ENCODE data around the gene CMTM6. TPM values are rescaled to one million over a fixed set of nuclear protein-coding genes. Genes with fewer than 3 reads are reported as not detected.

CMTM6 gene
- total and polyA plus RNA-seq, 2 donors: 46.3 to 56.2 TPM

GRCh38 chr3:32506466-32506865, 3.8 kb upstream of the CMTM6 start:
- WGBS: 94% methylated on average over 4 of the region's 4 CpGs
- Histone ChIP-seq H3K27ac (ENCODE audit: low read depth in 1 of 2, low read length in 1 of 2) (no peak overlapping the region), H3K4me3 (ENCODE audit: low read length in 2 of 2) (no peak overlapping the region), H3K27me3 (ENCODE audit: control insufficient read depth in 2 of 2, insufficient read depth in 1 of 2, low read length in 1 of 2) (no peaks in the 10 kb centered on the region), H3K36me3 (ENCODE audit: control insufficient read depth in 2 of 2, insufficient read depth in 2 of 2, low read length in 1 of 2) (no peaks in the 10 kb centered on the region), H3K9me3 (ENCODE audit: control insufficient read depth in 2 of 2, insufficient read depth in 1 of 2, low read length in 1 of 2) (no peaks in the 10 kb centered on the region), H3K4me1 (ENCODE audit: control insufficient read depth in 2 of 2, insufficient read depth in 2 of 2, low read length in 2 of 2) (peaks cover 3% of the 10 kb centered on the region in 2 donors)
- DNase-seq (ENCODE audit: low read depth in 6 of 9, low spot score in 9 of 9): no peak

GRCh38 chr3:32502946-32503286, 264 bp upstream of the CMTM6 start:
- WGBS: 3% methylated on average over 6 of the region's 6 CpGs
- Histone ChIP-seq H3K9me3 (ENCODE audit: control insufficient read depth in 2 of 2, insufficient read depth in 1 of 2, low read length in 1 of 2) (no peaks in the 10 kb centered on the region), H3K27me3 (ENCODE audit: control insufficient read depth in 2 of 2, insufficient read depth in 1 of 2, low read length in 1 of 2) (no peaks in the 10 kb centered on the region), H3K4me3 (ENCODE audit: low read length in 2 of 2) (peak overlapping the region; percentile 94 to 97), H3K36me3 (ENCODE audit: control insufficient read depth in 2 of 2, insufficient read depth in 2 of 2, low read length in 1 of 2) (no peaks in the 10 kb centered on the region), H3K27ac (ENCODE audit: low read depth in 1 of 2, low read length in 1 of 2) (peak overlapping the region; percentile 67 to 68), H3K4me1 (ENCODE audit: control insufficient read depth in 2 of 2, insufficient read depth in 2 of 2, low read length in 2 of 2) (peaks cover 6 to 11% of the 10 kb centered on the region in 2 donors)
- peak in 3 of 9 donors; percentile 18 to 43 (median 29) for DNase-seq (ENCODE audit: low read depth in 6 of 9, low spot score in 9 of 9)

DNA sequence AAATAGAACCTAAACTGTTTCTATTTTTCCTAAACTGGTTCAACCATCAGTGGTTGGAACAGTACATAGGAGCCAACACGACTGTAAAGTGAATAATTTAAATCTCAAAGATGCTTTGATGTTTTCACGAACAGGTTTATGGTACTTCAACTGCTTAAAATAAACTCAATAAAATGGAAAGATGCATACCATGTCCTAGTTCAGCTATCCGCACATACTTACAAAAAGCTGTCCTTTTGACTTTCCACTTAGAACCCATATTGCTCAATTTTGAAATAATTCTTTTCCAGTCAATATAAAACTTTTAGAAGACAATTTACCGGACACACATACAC, 902 bp downstream of the CMTM6 start:
- Histone ChIP-seq H3K27me3 (ENCODE audit: control insufficient read depth in 2 of 2, insufficient read depth in 1 of 2, low read length in 1 of 2) (no peaks in the 10 kb centered on the region), H3K4me1 (ENCODE audit: control insufficient read depth in 2 of 2, insufficient read depth in 2 of 2, low read length in 2 of 2) (peaks cover 6 to 11% of the 10 kb centered on the region in 2 donors), H3K4me3 (ENCODE audit: low read length in 2 of 2) (peak overlapping the region; percentile 94 to 97), H3K9me3 (ENCODE audit: control insufficient read depth in 2 of 2, insufficient read depth in 1 of 2, low read length in 1 of 2) (no peaks in the 10 kb centered on the region), H3K36me3 (ENCODE audit: control insufficient read depth in 2 of 2, insufficient read depth in 2 of 2, low read length in 1 of 2) (no peaks in the 10 kb centered on the region), H3K27ac (ENCODE audit: low read depth in 1 of 2, low read length in 1 of 2) (peak overlapping the region; percentile 92 to 93)
- WGBS: 4% methylated on average over 4 of the region's 4 CpGs
- no peak for DNase-seq (ENCODE audit: low read depth in 6 of 9, low spot score in 9 of 9)

GRCh38 chr3:32500880-32501782, 1.5 kb downstream of the CMTM6 start:
- H3K27me3 ChIP-seq (ENCODE audit: control insufficient read depth in 2 of 2, insufficient read depth in 1 of 2, low read length in 1 of 2): no peaks in the 10 kb centered on the region
- peak overlapping the region; percentile 94 to 97 for H3K4me3 ChIP-seq (ENCODE audit: low read length in 2 of 2)
- H3K4me1 ChIP-seq (ENCODE audit: control insufficient read depth in 2 of 2, insufficient read depth in 2 of 2, low read length in 2 of 2): peaks cover 6 to 11% of the 10 kb centered on the region in 2 donors
- H3K9me3 ChIP-seq (ENCODE audit: control insufficient read depth in 2 of 2, insufficient read depth in 1 of 2, low read length in 1 of 2): no peaks in the 10 kb centered on the region
- 85% methylated on average over 25 of the region's 25 CpGs for WGBS
- DNase-seq (ENCODE audit: low read depth in 6 of 9, low spot score in 9 of 9): no peak
- H3K36me3 ChIP-seq (ENCODE audit: control insufficient read depth in 2 of 2, insufficient read depth in 2 of 2, low read length in 1 of 2): no peaks in the 10 kb centered on the region
- H3K27ac ChIP-seq (ENCODE audit: low read depth in 1 of 2, low read length in 1 of 2): peak overlapping the region in 1 of 2 donors; percentile 8

GRCh38 chr3:32500231-32500630, 2.4 kb downstream of the CMTM6 start:
- no peak for DNase-seq (ENCODE audit: low read depth in 6 of 9, low spot score in 9 of 9)
- H3K27ac ChIP-seq (ENCODE audit: low read depth in 1 of 2, low read length in 1 of 2): no peak overlapping the region
- WGBS: 86% methylated on average over 2 of the region's 2 CpGs
- H3K27me3 ChIP-seq (ENCODE audit: control insufficient read depth in 2 of 2, insufficient read depth in 1 of 2, low read length in 1 of 2): no peaks in the 10 kb centered on the region
- no peaks in the 10 kb centered on the region for H3K36me3 ChIP-seq (ENCODE audit: control insufficient read depth in 2 of 2, insufficient read depth in 2 of 2, low read length in 1 of 2)
- H3K4me1 ChIP-seq (ENCODE audit: control insufficient read depth in 2 of 2, insufficient read depth in 2 of 2, low read length in 2 of 2): peaks cover 6 to 11% of the 10 kb centered on the region in 2 donors
- H3K9me3 ChIP-seq (ENCODE audit: control insufficient read depth in 2 of 2, insufficient read depth in 1 of 2, low read length in 1 of 2): no peaks in the 10 kb centered on the region
- no peak overlapping the region for H3K4me3 ChIP-seq (ENCODE audit: low read length in 2 of 2)

DNA sequence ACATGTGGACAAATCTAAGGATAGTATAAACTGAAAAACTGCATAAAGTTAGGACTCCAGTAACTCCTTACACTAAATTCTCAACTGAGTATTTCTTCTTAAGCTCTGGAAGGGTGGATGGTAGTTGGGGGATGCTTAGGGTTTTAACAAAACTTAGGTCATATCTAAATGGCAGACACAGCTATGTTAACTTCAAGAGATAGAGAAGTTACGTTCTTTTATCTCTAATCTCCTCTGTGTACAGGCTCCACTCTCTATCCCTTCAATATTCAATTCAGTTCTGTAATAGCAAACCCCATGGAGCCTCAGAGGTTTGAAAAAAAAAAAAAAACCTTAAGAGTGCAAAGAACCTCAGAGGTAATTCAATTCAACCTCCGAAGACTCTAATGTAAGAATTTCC, 3.1 kb downstream of the CMTM6 start:
- DNase-seq (ENCODE audit: low read depth in 6 of 9, low spot score in 9 of 9): no peak
- no peaks in the 10 kb centered on the region for H3K9me3 ChIP-seq (ENCODE audit: control insufficient read depth in 2 of 2, insufficient read depth in 1 of 2, low read length in 1 of 2)
- no peak overlapping the region for H3K4me3 ChIP-seq (ENCODE audit: low read length in 2 of 2)
- H3K27ac ChIP-seq (ENCODE audit: low read depth in 1 of 2, low read length in 1 of 2): no peak overlapping the region
- 94% methylated on average over 2 of the region's 2 CpGs for WGBS
- no peaks in the 10 kb centered on the region for H3K36me3 ChIP-seq (ENCODE audit: control insufficient read depth in 2 of 2, insufficient read depth in 2 of 2, low read length in 1 of 2)
- H3K27me3 ChIP-seq (ENCODE audit: control insufficient read depth in 2 of 2, insufficient read depth in 1 of 2, low read length in 1 of 2): no peaks in the 10 kb centered on the region
- H3K4me1 ChIP-seq (ENCODE audit: control insufficient read depth in 2 of 2, insufficient read depth in 2 of 2, low read length in 2 of 2): peaks cover 6 to 11% of the 10 kb centered on the region in 2 donors

DNA sequence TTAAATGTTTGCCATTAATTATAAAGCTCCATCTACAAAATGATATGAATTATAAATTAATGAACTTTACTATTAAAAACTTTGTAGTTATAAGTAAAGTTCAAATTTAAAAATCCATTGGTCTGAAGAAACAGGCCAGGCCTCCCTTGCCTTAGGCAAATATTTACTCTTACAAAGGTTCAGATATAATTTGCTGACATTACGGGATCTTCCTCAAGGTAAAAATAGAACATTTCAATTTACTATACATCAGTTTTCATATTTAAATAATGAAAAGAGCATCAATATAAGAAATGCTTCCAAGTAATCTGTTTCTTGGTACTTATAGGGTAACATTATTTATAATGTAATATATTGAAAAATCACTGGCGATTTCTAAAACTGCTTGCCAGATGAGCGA, 3.7 kb downstream of the CMTM6 start:
- Histone ChIP-seq H3K4me1 (ENCODE audit: control insufficient read depth in 2 of 2, insufficient read depth in 2 of 2, low read length in 2 of 2) (peaks cover 6 to 11% of the 10 kb centered on the region in 2 donors), H3K27ac (ENCODE audit: low read depth in 1 of 2, low read length in 1 of 2) (no peak overlapping the region)
- WGBS: 98% methylated on average over 3 of the region's 3 CpGs

GRCh38 chr3:32498252-32498651, 4.4 kb downstream of the CMTM6 start:
- no peaks in the 10 kb centered on the region for H3K27me3 ChIP-seq (ENCODE audit: control insufficient read depth in 2 of 2, insufficient read depth in 1 of 2, low read length in 1 of 2)
- H3K9me3 ChIP-seq (ENCODE audit: control insufficient read depth in 2 of 2, insufficient read depth in 1 of 2, low read length in 1 of 2): no peaks in the 10 kb centered on the region
- H3K36me3 ChIP-seq (ENCODE audit: control insufficient read depth in 2 of 2, insufficient read depth in 2 of 2, low read length in 1 of 2): no peaks in the 10 kb centered on the region
- H3K27ac ChIP-seq (ENCODE audit: low read depth in 1 of 2, low read length in 1 of 2): no peak overlapping the region
- H3K4me1 ChIP-seq (ENCODE audit: control insufficient read depth in 2 of 2, insufficient read depth in 2 of 2, low read length in 2 of 2): peaks cover 6 to 11% of the 10 kb centered on the region in 2 donors
- no peak overlapping the region for H3K4me3 ChIP-seq (ENCODE audit: low read length in 2 of 2)
- 86% methylated on average over 3 of the region's 3 CpGs for WGBS
- DNase-seq (ENCODE audit: low read depth in 6 of 9, low spot score in 9 of 9): no peak

More for the DNA sequence above, 3.7 kb downstream of the CMTM6 start:
- no peak for DNase-seq (ENCODE audit: low read depth in 6 of 9, low spot score in 9 of 9)
- Histone ChIP-seq H3K36me3 (ENCODE audit: control insufficient read depth in 2 of 2, insufficient read depth in 2 of 2, low read length in 1 of 2) (no peaks in the 10 kb centered on the region), H3K9me3 (ENCODE audit: control insufficient read depth in 2 of 2, insufficient read depth in 1 of 2, low read length in 1 of 2) (no peaks in the 10 kb centered on the region), H3K27me3 (ENCODE audit: control insufficient read depth in 2 of 2, insufficient read depth in 1 of 2, low read length in 1 of 2) (no peaks in the 10 kb centered on the region), H3K4me3 (ENCODE audit: low read length in 2 of 2) (no peak overlapping the region)

DNA sequence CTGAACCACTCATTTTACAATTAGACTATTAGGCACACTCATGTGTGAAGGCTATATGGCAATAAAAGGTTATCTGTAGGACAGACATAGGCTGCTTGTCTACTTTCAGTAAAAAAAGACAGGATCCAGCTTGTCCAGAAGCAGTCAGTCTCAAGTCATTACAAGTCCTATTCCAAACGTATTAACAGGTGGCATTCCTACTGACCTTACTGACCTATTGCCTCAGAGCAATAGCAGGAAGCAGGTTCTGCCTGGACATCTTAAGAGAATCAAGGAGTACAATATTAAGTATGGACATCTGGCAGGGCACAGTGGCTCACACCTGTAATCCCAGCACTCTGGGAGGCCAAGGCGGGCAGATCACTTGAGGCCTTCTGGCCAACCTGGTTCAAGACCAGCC, 7.0 kb downstream of the CMTM6 start:
- H3K4me1 ChIP-seq (ENCODE audit: control insufficient read depth in 2 of 2, insufficient read depth in 2 of 2, low read length in 2 of 2): no peaks in the 10 kb centered on the region
- 97% methylated on average over 2 of the region's 2 CpGs for WGBS

More for the DNA sequence above, 7.0 kb downstream of the CMTM6 start:
- H3K27ac ChIP-seq (ENCODE audit: low read depth in 1 of 2, low read length in 1 of 2): peak overlapping the region in 1 of 2 donors; percentile 5
- H3K9me3 ChIP-seq (ENCODE audit: control insufficient read depth in 2 of 2, insufficient read depth in 1 of 2, low read length in 1 of 2): no peaks in the 10 kb centered on the region
- no peak overlapping the region for H3K4me3 ChIP-seq (ENCODE audit: low read length in 2 of 2)
- H3K36me3 ChIP-seq (ENCODE audit: control insufficient read depth in 2 of 2, insufficient read depth in 2 of 2, low read length in 1 of 2): no peaks in the 10 kb centered on the region
- DNase-seq (ENCODE audit: low read depth in 6 of 9, low spot score in 9 of 9): no peak
- no peaks in the 10 kb centered on the region for H3K27me3 ChIP-seq (ENCODE audit: control insufficient read depth in 2 of 2, insufficient read depth in 1 of 2, low read length in 1 of 2)

Data from thymus (tissue), 11 donors.